ENCODE results near the gene ADCY10.

DNA sequence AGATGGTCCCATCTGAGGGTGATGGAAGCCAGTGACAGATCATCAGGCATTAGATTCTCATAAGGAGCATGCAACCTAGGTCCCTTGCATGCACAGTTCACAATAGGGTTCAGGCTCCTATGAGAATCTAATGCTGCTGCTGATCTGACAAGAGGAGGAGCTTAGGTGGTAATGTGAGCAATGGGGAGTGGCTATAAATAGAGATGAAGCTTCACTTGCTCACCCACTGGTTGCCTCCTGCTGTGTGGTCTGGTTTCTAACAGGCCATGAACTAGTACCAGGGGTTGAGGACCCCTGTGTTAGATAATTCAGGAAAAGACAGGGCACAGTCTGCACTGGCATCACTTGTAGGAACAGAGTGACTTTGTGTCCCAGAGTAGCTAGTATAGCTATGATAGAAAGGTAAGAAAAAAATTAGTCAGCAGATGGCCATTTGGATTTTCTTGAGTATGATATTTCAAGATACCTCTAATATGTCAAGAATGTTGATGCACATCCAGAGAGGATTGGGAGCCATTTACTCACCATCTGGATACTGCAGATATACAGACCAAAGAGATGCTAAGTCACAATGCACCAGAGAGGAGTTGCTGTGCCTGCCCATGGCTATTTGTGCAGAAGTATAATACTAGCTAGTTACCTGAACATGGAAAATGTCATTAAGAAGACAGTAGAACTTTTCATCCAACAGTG lies 53.6 kb downstream of the ADCY10 start:
- TF ChIP-seq, protein P1, sequence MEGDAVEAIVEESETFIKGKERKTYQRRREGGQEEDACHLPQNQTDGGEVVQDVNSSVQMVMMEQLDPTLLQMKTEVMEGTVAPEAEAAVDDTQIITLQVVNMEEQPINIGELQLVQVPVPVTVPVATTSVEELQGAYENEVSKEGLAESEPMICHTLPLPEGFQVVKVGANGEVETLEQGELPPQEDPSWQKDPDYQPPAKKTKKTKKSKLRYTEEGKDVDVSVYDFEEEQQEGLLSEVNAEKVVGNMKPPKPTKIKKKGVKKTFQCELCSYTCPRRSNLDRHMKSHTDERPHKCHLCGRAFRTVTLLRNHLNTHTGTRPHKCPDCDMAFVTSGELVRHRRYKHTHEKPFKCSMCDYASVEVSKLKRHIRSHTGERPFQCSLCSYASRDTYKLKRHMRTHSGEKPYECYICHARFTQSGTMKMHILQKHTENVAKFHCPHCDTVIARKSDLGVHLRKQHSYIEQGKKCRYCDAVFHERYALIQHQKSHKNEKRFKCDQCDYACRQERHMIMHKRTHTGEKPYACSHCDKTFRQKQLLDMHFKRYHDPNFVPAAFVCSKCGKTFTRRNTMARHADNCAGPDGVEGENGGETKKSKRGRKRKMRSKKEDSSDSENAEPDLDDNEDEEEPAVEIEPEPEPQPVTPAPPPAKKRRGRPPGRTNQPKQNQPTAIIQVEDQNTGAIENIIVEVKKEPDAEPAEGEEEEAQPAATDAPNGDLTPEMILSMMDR (IDR thresholded peaks at IDR 0.05), result no peak
- TF ChIP-seq POLR2A (IDR thresholded peaks at IDR 0.05) (no peak), EP300 (IDR thresholded peaks at IDR 0.05) (no peak)

Data from sigmoid colon (tissue), 4 donors.